ENCODE results near the gene TMEM214.

The TMEM214 gene

GRCh38 chr2:27010139-27010538 is 22.6 kb upstream of the TMEM214 start:
- no peak for DNase-seq (ENCODE audit: low spot score)

DNA sequence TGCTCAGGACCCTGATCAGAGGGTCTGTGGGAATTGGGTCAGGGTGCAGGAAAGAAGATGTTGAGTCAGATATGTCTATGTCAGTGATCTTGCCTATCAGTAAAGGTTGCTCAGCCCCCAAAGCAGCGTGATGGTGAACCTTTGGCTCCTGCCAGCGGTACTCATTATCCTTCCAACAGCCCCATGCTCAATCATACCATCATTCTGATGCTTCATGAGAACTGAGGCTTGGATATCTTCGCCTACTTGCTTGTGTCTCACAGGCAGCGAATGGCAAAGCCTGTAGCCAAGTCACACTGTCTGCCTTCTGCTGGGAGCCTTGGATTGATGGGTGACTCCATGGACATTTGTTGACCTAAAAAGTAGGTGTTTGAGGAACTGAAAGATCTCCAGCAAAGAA is 19.0 kb upstream of the TMEM214 start:
- DNase-seq (ENCODE audit: low spot score) = no peak

DNA sequence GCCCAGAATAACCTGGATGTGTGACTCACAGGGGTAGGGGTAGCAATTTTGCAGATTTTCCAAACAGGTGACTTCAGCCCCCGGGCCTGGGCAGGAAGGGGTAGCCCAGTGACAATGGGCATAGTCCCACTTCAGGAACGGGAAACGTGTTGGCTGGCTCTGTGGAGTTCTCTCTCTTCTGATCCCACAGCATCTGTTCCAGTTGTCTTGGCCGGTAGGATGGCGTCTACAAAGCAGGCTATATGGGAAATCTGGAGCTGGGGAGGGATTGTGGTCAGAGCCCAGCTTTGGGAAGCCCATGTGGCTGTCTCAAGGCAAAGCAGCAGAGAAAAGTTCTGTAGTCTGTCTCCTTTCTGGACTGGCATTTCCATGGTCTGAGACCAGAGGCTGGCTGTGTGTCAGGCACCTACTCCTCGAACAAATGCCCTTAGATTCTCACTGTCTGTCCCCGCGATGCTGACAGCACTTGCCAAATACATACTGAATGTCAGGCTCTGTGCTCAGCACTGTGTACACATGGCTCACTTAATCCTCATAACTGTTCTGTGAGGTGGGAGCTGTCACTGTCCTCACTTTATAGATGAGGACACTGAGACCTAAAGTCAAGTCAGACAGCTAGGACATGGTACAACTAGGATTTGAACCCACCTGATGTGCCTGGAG is 17.9 kb upstream of the TMEM214 start:
- peak; percentile 53 for DNase-seq (ENCODE audit: low spot score)

DNA sequence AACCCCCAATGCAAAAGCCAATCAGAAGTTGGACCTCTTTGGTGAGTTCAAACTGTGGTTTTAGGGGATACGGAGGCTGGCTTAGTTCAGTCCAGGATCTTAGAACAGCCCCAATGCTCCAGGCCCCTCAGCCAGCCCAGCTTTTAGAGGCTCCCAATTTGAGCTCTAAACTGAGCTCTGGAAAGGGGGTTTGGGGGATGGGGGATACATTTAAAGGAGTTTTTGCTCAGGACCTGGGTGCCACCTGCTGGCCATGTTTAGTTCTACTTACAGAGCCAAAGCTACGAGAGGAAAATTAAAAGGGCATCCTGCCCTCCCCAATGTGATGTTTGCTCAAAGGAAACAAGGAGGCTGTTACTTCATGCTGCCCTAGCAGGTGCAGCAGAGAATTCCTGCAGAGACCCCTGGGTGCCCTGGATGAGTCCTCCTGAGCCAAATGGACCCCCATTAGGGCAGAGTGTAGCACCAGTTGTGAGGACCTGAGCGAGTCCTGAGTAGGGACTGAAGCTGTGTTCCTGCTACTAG is 15.9 kb upstream of the TMEM214 start:
- DNase-seq (ENCODE audit: low spot score) = peak; percentile 49

DNA sequence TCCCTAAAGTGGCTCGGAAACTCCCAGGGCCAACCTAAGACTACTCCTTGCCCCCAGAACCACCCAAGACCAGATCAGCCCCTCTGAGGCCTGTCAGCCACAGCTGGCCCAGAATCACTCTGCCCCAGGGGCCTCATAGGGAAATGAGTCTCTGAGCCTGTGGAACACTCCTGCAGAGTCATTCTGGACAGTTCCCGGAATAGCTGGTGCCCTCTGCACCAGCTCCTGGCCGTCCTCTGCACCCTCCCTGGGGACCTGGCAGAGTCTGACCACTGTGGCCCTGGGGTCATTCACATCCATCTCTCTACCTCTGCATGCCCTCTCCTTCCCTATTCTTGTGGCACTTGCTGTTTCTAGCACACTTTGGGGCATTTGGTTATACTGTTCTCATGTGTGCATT is 14.6 kb upstream of the TMEM214 start:
- no peak for DNase-seq (ENCODE audit: low spot score)

DNA sequence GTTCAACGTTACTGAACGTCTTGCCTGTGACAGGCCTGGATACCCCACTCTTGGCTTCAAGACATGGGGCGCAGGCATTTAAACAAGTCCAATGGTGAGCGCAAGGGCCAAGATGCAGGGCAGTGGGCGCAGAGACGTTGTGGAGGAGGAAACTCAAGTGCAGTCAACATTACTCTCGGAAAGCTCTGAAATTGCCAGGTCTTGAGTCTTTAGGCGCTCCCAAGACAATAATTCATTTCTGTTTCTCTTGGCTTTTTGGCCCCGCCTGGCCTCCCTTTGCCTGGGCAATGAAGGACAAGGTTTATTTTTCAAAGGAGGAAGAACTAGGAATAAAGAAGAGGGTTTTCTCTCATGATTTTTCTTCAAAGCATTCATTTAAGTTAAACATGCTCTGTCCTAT is 13.3 kb upstream of the TMEM214 start:
- DNase-seq (ENCODE audit: low spot score) = no peak

DNA sequence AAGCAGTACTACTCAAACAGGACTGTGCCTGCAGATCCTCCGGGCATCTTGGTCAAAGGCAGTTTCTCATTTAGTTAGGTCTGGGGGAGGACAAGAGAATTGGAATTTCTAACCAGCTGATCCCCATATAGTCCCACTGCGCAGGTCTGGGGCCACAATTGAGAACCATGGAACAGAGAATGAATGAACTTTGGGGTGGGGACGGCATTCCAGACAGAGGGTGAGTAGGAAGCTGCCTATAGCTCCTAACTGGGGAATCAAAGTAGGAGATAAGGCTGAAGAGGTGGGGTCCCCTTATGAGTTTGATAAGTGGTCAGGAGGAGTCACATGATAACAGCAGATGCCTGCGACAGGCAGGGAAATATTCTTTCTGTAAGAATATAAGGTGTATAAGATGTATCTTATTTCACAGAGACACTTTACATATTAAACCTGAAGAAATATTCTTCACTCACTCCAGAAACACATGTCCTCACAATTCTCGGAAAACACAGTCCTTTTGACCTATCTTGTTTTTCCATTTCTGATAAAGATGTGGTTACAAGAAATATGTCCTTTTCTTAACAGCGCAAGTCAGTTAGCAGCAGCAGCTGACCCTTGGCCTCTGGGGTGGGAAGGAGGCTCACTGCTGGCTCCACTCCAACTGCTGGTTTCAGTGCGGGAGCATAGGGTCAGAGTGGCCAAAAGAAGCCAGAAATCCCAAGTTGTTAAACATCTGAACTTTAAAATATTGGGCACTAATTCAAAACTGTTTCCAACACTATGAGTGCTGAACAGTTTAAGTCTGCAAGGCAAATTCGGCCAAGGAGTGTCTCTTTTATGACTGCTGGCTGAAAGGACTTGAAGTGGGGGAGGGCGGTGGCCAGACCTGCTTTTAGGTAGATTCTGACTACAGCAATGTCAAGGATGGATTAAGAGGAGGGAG is 12.6 kb upstream of the TMEM214 start:
- no peak for DNase-seq (ENCODE audit: low spot score)

DNA sequence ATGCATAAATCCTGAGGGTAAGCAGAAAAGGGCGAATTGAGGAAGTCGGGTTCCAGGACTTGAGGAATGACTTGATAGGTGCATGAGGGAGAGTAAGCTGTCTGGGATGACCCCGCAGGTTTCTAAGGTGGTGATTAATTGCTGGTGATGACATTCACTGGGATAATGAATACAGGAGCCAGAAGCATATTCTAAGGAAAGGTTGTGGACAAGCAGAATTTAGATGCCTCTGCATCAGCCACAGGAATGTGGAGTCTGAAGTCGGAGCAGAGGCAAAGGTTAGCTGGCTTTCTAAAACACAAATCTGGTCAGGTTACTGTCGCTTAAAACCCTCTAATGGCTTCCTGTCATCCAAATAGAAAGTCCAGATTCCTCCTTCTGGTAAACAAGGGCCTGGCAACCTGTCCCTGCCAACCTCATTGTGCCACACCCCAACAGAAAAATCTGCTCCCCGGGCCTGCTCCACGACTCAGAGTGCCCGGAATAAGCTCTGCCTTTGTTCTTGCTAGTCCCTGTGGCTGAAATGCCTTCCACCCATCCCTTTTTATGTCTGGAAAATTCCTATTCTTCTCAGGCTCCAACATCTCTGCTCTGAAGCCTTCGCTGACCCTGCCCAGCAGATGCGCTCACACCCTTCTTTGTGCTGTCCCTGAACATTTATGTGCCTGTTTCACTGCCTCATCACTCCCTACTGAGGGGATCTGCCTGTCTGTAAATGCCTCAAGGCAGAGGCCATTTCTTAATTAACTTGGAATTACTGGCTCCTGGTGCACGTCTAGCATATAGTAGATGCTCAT is 11.3 kb upstream of the TMEM214 start:
- no peak for DNase-seq (ENCODE audit: low spot score)

DNA sequence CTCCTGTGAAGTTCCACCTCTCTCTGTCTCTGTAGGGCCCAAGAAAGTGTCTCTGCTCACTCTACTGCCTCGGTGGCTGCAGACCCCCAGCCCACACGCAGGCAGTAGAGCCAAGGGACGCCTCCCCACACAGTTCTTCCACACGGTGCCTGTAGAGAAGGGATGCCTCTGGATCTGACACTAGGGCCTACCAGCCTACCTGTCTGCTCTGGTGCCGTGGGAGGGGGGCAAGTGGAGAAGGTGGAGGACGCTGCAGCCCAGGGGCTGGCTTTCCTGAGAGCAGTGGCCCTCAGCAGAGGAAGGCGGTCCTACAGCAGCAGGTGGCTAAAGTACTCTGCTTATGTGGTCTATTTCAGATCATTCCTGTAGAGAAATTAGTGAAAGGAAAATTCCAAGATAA is 9.0 kb upstream of the TMEM214 start:
- DNase-seq (ENCODE audit: low spot score) = no peak

- DNase-seq (ENCODE audit: low spot score) = no peak
Observed at GRCh38 chr2:27024188-27024587, 8.6 kb upstream of the TMEM214 start.

GRCh38 chr2:27024812-27025211 is 8.0 kb upstream of the TMEM214 start:
- DNase-seq (ENCODE audit: low spot score) = no peak

DNA sequence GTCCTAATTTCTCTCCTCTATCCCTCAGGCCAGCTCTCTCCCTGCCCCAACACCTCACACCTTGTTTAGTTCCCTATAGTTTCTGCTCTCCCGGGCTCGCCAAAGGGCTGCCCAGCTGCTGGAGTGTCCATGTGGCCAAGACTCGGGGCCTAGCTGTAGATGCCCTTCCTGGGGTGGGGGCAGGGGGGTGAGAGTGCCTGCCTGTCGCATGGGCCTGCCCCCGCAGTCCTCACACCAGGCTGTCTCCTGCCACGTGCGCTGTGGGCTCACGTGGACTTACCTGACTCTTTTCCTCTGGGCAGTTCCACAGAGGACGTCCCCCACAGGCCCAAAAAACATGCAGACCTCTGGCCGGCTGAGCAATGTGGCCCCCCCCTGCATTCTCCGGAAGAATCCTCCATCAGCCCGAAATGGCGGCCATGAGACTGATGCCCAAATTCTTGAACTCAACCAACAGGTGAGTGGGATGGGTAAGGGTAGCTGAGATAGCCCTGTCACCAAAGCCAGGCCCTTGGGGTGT is 7.4 kb upstream of the TMEM214 start:
- DNase-seq (ENCODE audit: low spot score) = no peak

DNA sequence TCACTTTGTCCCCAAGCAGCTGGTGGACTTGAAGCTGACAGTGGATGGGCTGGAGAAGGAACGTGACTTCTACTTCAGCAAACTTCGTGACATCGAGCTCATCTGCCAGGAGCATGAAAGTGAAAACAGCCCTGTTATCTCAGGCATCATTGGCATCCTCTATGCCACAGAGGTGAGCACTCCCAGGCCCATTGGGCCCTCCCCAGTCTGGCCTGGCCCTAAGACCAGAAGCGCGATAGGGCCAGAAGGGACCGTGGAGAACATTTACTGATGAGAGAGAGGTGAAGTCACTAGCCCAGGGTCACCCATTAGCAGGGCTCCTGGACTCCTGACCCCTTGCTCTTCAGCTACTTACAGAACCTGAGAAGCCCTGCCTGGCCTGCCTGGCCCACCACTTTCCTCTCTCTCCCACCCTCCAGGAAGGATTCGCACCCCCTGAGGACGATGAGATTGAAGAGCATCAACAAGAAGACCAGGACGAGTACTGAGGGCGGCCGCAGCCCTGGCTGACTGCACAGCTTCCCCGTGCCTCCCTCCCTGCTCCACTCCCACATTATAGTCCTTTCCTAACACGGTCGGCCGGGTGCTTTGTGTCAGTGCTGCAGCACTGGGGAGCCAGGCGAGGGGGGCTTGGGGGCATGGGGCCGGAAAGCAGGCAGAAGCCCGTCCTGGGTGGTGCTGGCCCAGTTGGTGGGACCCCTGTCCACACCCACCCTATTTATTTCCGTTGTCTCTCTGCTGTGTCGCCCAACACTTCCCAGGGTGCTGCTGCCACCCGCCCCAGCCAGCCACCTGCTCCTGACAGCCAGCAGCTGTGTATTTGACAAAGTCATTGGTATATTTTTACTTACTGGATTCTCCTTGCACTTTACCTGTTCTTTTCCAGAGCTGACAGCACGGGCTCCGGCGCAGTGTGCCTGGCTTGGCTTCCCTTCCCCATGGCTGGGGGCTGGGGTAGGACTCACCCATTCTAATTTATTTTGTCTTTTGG is 6.6 kb upstream of the TMEM214 start:
- DNase-seq (ENCODE audit: low spot score) = no peak

DNA sequence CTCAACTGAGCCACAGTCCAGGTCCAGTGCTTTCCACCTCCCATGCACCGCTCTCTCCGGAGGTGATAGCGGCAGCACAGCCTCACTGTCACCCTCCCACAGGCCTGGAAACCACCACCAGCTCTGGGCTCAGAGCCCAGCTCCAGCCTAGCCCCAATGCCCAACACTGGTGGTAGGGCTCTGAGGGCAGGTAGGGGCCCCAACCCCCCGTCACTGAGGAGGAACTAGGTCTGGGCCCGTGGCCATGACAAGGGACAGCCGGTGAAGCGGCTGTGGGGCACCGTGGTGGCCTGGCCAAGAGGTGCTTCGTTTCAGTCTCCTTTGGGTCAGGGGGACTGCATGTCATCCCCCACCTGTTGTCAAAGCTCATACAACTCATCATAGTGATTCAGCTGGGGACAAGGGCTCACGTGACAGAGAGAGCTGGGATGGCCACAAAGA is 5.5 kb upstream of the TMEM214 start:
- no peak for DNase-seq (ENCODE audit: low spot score)

DNA sequence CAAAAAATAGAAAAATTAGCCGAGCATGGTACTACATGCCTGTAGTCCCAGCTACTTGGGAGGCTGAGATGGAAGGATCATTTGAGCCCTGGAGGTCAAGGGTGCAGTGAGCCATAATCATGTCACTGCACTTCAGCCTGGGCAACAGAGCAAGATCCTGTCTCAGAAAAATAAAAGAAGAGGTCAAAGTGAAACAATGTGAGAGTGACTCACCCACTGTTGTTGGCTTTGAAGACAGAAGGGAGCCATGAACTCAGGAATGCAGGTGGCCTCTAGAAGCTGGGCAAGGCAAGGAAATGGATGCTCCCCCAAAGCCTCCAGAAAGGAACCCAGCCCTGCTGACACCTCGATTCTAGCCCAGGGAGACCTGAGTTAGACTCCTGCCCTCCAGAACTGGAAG is 3.7 kb upstream of the TMEM214 start:
- no peak for DNase-seq (ENCODE audit: low spot score)

DNA sequence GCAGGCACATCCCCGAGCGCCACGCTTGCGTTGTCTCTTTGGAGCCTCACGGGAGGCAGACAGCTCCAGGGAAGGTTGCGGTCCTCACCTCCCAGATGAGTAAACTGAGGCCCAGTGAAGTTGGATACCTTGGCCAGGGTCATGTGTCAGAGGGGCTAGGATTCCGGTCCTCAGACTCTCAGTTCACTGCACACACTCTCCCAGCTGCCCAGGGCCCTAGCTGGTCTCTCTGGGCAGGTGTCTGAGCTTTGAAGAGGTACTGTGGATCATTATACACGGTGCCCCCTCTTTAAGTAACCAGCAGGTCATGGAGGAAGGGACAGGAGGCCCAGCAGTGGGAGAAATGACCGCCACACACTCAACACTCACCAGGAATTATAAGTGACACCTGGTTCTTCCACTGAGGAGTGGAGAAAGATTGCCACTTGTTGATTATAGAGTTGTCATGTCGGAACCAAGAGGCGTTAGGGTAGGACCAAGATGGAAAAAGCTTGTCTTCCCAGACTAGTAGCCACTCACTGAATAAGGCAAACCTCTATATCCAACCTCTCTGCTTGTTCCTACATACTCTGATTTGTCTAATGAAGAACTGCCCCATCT is 588 bp downstream of the TMEM214 start:
- DNase-seq (ENCODE audit: low spot score) = no peak

- DNase-seq (ENCODE audit: low spot score) = no peak
Observed at GRCh38 chr2:27038012-27038411, 5.2 kb downstream of the TMEM214 start.

DNA sequence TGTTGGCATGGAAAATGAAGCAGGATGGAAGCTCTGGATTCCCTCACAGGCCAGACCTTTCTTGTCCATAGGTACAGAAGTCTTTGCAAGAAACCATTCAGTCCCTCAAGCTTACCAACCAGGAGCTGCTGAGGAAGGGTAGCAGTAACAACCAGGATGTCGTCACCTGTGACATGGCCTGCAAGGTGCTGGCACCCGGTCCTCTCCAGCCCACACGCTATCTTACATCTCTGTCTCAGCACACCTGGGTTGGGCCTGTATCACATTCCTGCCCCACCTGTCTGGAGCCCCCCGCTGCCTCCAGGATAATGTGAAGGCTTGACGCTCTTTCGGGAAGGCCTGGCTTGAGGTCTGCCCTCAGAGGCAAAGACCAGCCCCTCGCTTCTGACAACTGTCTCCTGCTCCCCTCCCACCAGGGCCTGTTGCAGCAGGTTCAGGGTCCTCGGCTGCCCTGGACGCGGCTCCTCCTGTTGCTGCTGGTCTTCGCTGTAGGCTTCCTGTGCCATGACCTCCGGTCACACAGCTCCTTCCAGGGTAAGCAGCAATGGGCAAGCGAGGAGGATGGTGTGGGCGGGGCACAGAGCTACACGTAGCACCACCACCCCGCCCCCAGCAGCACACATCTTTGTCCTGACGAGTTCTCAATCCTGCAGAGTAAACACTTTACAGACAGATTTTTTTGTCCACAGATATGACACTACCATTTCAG is 6.0 kb downstream of the TMEM214 start:
- DNase-seq (ENCODE audit: low spot score) = no peak

DNA sequence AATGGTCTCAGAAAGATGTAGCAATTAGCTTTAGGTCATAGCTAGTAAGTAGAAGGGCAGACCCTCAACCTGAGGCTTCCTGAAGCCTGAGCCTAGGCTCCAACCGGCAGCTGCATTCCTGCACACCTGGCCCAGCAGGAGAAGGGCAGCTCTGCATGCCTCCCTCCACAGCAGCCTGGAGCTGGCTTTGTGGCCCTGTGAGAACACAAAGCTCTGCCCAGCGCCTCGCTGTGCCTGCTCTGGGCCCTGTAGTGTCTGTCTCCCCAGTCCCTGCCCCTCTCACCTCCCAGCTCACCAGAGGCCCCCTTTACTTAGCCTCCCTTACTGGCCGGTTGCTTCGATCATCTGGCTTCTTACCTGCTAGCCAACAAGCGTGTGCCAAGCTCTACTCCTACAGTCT is 6.7 kb downstream of the TMEM214 start:
- DNase-seq (ENCODE audit: low spot score) = no peak

DNA sequence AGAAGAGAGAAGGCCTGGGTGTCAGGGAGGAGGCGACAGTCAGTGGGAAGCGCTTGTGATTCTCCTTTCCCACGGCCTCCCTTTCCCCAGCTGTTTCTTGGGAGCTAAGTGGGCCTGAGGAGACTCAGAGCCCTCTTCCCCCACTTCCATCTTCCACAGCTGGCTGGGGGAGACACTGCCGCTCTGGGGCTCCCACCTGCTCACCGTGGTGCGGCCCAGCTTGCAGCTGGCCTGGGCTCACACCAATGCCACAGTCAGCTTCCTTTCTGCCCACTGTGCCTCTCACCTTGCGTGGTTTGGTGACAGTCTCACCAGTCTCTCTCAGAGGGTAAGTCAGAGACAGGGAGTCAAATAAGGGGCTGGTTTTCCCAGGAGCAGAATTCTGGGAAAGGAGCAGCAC is 7.1 kb downstream of the TMEM214 start:
- no peak for DNase-seq (ENCODE audit: low spot score)
